MM.1S (cell line): ENCODE measurements around the gene EDC4.

Source experiments
- DNase-seq: peaks from one replicate; pipeline ENCODE4 v3.0.0-alpha.2; 2015
- H2AFZ ChIP-seq: fragments of 300-600 bp; sonication (generic); 2 replicates; pipeline ENCODE4 v1.6.0; 2016; ENCODE audit warnings: antibody characterized with exemption, low read length
- H3F3A ChIP-seq: fragments of 300-600 bp; sonication (generic); 2 replicates; pipeline ENCODE4 v1.6.1; 2016; ENCODE audit warnings: mild to moderate bottlenecking, antibody characterized with exemption, low read length, moderate library complexity, mixed read lengths; ENCODE audit not compliant: insufficient read depth
- H3K27ac ChIP-seq: fragments of 300-600 bp; sonication (generic); 2 replicates; pipeline ENCODE4 v1.5.1; 2016; ENCODE audit warnings: mild to moderate bottlenecking, low read length
- H3K27me3 ChIP-seq: fragments of 300-600 bp; sonication (generic); replicated peaks from 2 replicates; pipeline ENCODE4 v1.6.0; 2016; ENCODE audit warnings: low read length; ENCODE audit not compliant: insufficient read depth
- H3K36me3 ChIP-seq: fragments of 300-600 bp; sonication (generic); replicated peaks from 2 replicates; pipeline ENCODE4 v1.6.1; 2016; ENCODE audit warnings: mild to moderate bottlenecking, low read length, mixed read lengths; ENCODE audit not compliant: insufficient read depth
- H3K4me1 ChIP-seq: fragments of 300-600 bp; sonication (generic); 2 replicates; pipeline ENCODE4 v1.6.1; 2016; ENCODE audit warnings: low read length, mixed read lengths
- H3K4me2 ChIP-seq: fragments of 300-600 bp; sonication (generic); 2 replicates; pipeline ENCODE4 v1.6.0; 2016; ENCODE audit warnings: low read depth, low read length
- H3K4me3 ChIP-seq: fragments of 300-600 bp; sonication (generic); 2 replicates; pipeline ENCODE4 v1.5.1; 2016; ENCODE audit warnings: low read length, mixed read lengths
- H3K79me2 ChIP-seq: fragments of 300-600 bp; sonication (generic); 2 replicates; pipeline ENCODE4 v1.6.1; 2016; ENCODE audit warnings: mixed run types, low read length, mixed read lengths
- H3K9ac ChIP-seq: fragments of 300-600 bp; sonication (generic); 2 replicates; pipeline ENCODE4 v1.6.1; 2016; ENCODE audit warnings: low read length, mixed read lengths
- H3K9me2 ChIP-seq: fragments of 300-600 bp; sonication (generic); replicated peaks from 2 replicates; pipeline ENCODE4 v1.6.1; 2016; ENCODE audit warnings: mild to moderate bottlenecking, low read length, mixed read lengths; ENCODE audit not compliant: insufficient read depth
- H3K9me3 ChIP-seq: fragments of 300-600 bp; sonication (generic); replicated peaks from 2 replicates; pipeline ENCODE4 v1.6.1; 2016; ENCODE audit warnings: mild to moderate bottlenecking, low read length, mixed read lengths; ENCODE audit not compliant: insufficient read depth
- H4K20me1 ChIP-seq: fragments of 300-600 bp; sonication (generic); 2 replicates; pipeline ENCODE4 v1.6.1; 2016; ENCODE audit warnings: mild to moderate bottlenecking, low read length, moderate library complexity, mixed read lengths; ENCODE audit not compliant: insufficient read depth
- EZH2 ChIP-seq: fragments of 300-600 bp; sonication (generic); optimal IDR thresholded peaks from 2 replicates; pipeline ENCODE3; 2017; ENCODE audit warnings: low read depth, mild to moderate bottlenecking, antibody characterized with exemption, low read length, mixed read lengths
- EZH2phosphoT487 ChIP-seq: fragments of 300-600 bp; sonication (generic); IDR thresholded peaks from 2 replicates; pipeline ENCODE4 v1.6.1; 2018; ENCODE audit warnings: antibody characterized with exemption, low read length
- TF ChIP-seq, protein P1 (sequence below): fragments of 300-600 bp; sonication (generic); IDR thresholded peaks from 2 replicates; pipeline ENCODE4 v1.5.1; 2016; ENCODE audit warnings: antibody characterized with exemption, low read length, mixed read lengths

The EDC4 gene

DNA sequence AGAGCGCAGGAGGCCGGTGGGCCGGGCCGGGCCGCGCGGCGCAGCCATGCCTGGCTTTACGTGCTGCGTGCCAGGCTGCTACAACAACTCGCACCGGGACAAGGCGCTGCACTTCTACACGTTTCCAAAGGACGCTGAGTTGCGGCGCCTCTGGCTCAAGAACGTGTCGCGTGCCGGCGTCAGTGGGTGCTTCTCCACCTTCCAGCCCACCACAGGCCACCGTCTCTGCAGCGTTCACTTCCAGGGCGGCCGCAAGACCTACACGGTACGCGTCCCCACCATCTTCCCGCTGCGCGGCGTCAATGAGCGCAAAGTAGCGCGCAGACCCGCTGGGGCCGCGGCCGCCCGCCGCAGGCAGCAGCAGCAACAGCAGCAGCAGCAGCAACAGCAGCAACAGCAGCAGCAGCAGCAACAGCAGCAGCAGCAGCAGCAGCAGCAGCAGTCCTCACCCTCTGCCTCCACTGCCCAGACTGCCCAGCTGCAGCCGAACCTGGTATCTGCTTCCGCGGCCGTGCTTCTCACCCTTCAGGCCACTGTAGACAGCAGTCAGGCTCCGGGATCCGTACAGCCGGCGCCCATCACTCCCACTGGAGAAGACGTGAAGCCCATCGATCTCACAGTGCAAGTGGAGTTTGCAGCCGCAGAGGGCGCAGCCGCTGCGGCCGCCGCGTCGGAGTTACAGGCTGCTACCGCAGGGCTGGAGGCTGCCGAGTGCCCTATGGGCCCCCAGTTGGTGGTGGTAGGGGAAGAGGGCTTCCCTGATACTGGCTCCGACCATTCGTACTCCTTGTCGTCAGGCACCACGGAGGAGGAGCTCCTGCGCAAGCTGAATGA is 30.1 kb upstream of the EDC4 start:
- Histone ChIP-seq H3K27me3 (no peaks in the 10 kb centered on the region), H3K9ac (peak overlapping the region; percentile 38; the same call in 1 of the 2 replicates), H3K9me3 (no peaks in the 10 kb centered on the region), H3F3A (peaks cover 33% of the 10 kb centered on the region), H3K4me2 (peak overlapping the region; percentile 97), H4K20me1 (no peaks in the 10 kb centered on the region), H3K27ac (peak overlapping the region; percentile 51; the same call in 1 of the 2 replicates), H3K4me1 (peaks cover 25% of the 10 kb centered on the region), H2AFZ (peak overlapping the region; percentile 82), H3K9me2 (no peaks in the 10 kb centered on the region), H3K79me2 (peaks cover 46% of the 10 kb centered on the region), H3K36me3 (no peaks in the 10 kb centered on the region), H3K4me3 (peak overlapping the region; percentile 83)
- peak; percentile 61 for DNase-seq
- TF ChIP-seq, protein P1, sequence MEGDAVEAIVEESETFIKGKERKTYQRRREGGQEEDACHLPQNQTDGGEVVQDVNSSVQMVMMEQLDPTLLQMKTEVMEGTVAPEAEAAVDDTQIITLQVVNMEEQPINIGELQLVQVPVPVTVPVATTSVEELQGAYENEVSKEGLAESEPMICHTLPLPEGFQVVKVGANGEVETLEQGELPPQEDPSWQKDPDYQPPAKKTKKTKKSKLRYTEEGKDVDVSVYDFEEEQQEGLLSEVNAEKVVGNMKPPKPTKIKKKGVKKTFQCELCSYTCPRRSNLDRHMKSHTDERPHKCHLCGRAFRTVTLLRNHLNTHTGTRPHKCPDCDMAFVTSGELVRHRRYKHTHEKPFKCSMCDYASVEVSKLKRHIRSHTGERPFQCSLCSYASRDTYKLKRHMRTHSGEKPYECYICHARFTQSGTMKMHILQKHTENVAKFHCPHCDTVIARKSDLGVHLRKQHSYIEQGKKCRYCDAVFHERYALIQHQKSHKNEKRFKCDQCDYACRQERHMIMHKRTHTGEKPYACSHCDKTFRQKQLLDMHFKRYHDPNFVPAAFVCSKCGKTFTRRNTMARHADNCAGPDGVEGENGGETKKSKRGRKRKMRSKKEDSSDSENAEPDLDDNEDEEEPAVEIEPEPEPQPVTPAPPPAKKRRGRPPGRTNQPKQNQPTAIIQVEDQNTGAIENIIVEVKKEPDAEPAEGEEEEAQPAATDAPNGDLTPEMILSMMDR = peak; percentile 48
- TF ChIP-seq EZH2 (no peak), EZH2phosphoT487 (no peak)

DNA sequence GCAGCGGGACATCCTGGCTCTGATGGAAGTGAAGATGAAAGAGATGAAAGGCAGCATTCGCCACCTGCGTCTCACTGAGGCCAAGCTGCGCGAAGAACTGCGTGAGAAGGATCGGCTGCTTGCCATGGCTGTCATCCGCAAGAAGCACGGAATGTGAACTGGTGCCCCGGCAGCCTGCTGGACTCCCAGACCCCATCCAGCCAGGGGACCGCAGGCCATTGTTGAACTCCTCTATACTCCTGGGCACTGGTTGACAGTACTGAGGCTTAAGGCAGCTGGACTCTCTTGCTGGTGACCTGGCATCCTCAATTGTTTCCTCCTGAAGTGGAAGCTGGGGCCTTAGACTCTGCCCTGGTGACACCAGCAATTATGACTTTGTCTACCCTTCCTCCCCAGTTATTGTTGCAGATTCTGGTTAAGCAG is 29.5 kb upstream of the EDC4 start:
- H3K27ac ChIP-seq = no peak overlapping the region; the same call in 1 of the 2 replicates
- no peaks in the 10 kb centered on the region for H3K9me2 ChIP-seq
- no peak for DNase-seq
- no peaks in the 10 kb centered on the region for H3K27me3 ChIP-seq
- H3K4me1 ChIP-seq = peaks cover 25% of the 10 kb centered on the region
- H4K20me1 ChIP-seq = no peaks in the 10 kb centered on the region
- H3K36me3 ChIP-seq = no peaks in the 10 kb centered on the region
- peak overlapping the region; percentile 82; the same call in 1 of the 2 replicates for H2AFZ ChIP-seq
- H3F3A ChIP-seq = peaks cover 33% of the 10 kb centered on the region
- H3K4me3 ChIP-seq = peak overlapping the region; percentile 83
- H3K9me3 ChIP-seq = no peaks in the 10 kb centered on the region
- no peak for TF ChIP-seq EZH2
- no peak for TF ChIP-seq EZH2phosphoT487
- TF ChIP-seq, protein P1 = no peak
- H3K79me2 ChIP-seq = peaks cover 52% of the 10 kb centered on the region
- H3K4me2 ChIP-seq = peak overlapping the region; percentile 97
- H3K9ac ChIP-seq = peak overlapping the region; percentile 38; the same call in 1 of the 2 replicates

DNA sequence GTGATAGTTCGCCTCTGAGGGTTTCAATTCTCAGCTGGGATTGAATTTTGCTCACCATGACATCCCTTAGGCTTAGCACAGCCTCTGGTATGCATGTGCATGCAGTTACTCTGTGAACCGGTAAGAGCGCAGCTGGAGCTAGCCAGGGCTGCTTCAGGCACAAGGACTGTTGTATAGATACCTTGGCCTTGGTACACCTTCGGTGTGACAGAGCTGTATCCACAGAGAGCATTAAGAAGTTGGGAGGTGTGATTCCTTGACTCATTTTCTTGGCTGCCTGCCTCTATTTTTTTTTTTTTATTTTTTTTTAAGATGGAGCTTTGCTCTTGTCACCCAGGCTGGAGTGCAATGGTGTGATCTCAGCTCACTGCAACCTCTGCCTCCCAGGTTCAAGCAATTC is 28.4 kb upstream of the EDC4 start:
- TF ChIP-seq, protein P1 = no peak
- no peak for TF ChIP-seq EZH2
- no peak for TF ChIP-seq EZH2phosphoT487
- Histone ChIP-seq H3K79me2 (peaks cover 64% of the 10 kb centered on the region), H3K27ac (no peak overlapping the region), H3K4me2 (0 out of 2 replicates have a peak overlapping the region, but pooled peaks have one; percentile 97), H3K9me3 (no peaks in the 10 kb centered on the region), H3K4me1 (peaks cover 25% of the 10 kb centered on the region), H3K4me3 (no peak overlapping the region), H3K9me2 (no peaks in the 10 kb centered on the region), H3F3A (peaks cover 33% of the 10 kb centered on the region), H3K27me3 (no peaks in the 10 kb centered on the region), H3K36me3 (no peaks in the 10 kb centered on the region), H4K20me1 (no peaks in the 10 kb centered on the region), H2AFZ (no peak overlapping the region), H3K9ac (no peak overlapping the region)
- DNase-seq = no peak
